BE2C (cell line): ENCODE data around the gene PICK1.

Source experiments
- DNase-seq: peaks from one replicate; pipeline ENCODE4 v3.0.0-alpha.2; 2020
- H3K27me3 ChIP-seq: fragments of 250-450 bp; sonication (Bioruptor Pico); 2 replicates; pipeline ENCODE4 v1.5.1; 2020; ENCODE audit warnings: mild to moderate bottlenecking
- H3K36me3 ChIP-seq: fragments of 250-450 bp; sonication (Bioruptor Pico); 2 replicates; pipeline ENCODE4 v1.5.1; 2020; ENCODE audit warnings: mild to moderate bottlenecking
- H3K4me1 ChIP-seq: fragments of 250-450 bp; sonication (Bioruptor Pico); 2 replicates; pipeline ENCODE4 v1.5.1; 2020
- H3K4me3 ChIP-seq: 2 replicates; pipeline ENCODE4 v1.5.1; 2011; ENCODE audit warnings: low read depth, low read length
- H3K9me3 ChIP-seq: fragments of 250-450 bp; sonication (Bioruptor Pico); 2 replicates; pipeline ENCODE4 v1.5.1; 2020
- TF ChIP-seq, protein P1 (sequence below): IDR thresholded peaks from 2 replicates; pipeline ENCODE4 v1.5.1; 2012; ENCODE audit warnings: mild to moderate bottlenecking, low read depth, low read length

Gene PICK1

DNA sequence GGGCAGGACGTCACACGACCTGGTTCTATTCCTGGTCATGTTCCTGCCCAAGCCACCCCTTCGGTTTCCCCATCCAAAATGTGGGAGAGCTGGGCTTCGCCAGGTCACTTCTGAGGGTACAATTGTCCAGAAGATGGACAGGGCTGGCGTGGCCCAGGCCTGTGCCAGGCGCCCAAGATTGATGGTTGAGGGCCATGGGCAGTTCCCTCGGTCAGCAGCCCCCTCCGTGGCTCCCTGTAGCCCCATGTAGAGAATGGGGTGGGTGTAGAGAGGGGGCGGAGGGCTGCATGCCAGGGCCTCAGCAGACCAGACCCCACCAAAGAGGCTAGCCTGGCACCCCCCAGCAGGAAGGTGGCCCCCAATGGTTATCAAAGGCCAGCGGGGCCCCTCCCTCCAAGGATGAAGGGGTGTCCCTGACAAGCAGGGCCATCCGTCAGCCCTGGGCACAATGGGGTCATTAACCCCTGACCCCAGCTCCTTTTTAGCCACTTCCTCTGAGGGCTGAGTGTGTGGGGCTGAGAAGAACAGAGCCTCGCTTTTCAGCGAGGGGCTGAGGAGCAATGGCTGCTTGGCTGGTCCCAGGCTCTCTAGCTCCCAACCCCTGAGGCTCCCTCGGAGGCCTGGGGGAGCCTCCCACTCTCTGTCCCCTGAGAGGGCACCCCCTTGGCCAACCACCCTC is 11.0 kb upstream of the PICK1 start:
- TF ChIP-seq, protein P1, sequence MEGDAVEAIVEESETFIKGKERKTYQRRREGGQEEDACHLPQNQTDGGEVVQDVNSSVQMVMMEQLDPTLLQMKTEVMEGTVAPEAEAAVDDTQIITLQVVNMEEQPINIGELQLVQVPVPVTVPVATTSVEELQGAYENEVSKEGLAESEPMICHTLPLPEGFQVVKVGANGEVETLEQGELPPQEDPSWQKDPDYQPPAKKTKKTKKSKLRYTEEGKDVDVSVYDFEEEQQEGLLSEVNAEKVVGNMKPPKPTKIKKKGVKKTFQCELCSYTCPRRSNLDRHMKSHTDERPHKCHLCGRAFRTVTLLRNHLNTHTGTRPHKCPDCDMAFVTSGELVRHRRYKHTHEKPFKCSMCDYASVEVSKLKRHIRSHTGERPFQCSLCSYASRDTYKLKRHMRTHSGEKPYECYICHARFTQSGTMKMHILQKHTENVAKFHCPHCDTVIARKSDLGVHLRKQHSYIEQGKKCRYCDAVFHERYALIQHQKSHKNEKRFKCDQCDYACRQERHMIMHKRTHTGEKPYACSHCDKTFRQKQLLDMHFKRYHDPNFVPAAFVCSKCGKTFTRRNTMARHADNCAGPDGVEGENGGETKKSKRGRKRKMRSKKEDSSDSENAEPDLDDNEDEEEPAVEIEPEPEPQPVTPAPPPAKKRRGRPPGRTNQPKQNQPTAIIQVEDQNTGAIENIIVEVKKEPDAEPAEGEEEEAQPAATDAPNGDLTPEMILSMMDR = no peak
- DNase-seq = no peak
- Histone ChIP-seq H3K27me3 (no peaks in the 10 kb centered on the region), H3K4me1 (no peaks in the 10 kb centered on the region), H3K9me3 (no peaks in the 10 kb centered on the region), H3K4me3 (no peak overlapping the region), H3K36me3 (no peaks in the 10 kb centered on the region)

DNA sequence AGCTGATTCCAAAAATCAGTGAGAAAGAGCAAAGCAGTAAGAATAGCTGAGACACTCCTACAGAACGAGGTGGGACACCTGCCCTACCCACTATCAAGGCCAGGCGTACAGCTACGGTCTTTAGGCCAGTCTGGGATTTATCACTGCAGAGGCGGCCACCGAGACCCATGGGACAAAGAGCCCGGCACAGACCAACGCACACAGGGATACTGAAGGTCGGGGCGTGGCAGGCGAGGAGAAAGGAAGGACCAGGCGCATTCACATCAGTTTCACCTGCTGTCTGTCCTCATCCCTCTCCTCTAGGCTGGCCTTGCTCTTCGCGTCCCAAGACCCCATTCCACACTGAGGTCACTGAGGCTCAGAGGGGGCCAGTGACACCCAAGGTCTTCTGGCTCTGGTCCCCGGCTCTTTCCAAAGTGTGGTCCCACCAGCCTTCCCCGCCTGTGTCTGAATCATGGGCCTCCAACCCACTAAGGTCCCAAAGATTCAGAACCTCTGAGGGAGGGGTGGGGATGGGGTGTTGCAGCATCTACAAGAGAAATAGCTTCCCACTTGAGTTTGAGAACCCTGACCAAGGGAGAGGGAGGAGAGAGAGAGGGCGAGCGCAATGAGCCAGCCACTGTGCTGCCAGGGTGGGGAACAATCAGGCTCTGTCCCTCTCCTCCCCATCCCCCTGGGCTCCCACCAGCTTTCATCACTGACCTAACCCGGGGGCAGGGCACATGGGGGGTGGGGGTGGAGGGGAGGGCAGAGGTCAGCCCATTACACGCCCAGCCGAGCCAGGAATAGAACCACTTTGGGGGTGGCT is 7.2 kb upstream of the PICK1 start:
- Histone ChIP-seq H3K4me3 (no peak overlapping the region), H3K4me1 (no peaks in the 10 kb centered on the region), H3K27me3 (no peaks in the 10 kb centered on the region), H3K36me3 (no peaks in the 10 kb centered on the region), H3K9me3 (no peaks in the 10 kb centered on the region)
- DNase-seq = no peak
- TF ChIP-seq, protein P1 = no peak

DNA sequence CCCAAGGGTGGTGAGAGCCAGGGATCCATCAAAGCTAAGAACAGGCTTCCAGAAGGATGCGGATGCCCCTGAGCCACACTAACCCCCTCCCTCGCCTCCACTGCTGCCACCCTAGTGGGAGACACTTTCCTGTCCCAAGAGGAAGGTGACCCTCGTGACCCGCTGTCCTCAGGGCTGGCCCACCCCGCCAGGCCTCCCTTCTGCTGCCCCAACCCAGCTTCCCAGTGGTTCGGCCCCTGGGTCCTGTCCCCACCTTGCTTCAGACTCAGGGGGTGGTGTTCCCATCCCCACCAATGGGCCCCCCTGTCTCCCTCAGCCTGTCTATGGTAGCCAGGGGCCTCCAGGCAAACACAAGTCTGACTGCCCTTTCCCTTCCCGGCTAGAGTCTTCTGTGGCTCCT is 6.5 kb upstream of the PICK1 start:
- H3K9me3 ChIP-seq = no peaks in the 10 kb centered on the region
- TF ChIP-seq, protein P1 = no peak
- no peaks in the 10 kb centered on the region for H3K4me1 ChIP-seq
- DNase-seq = no peak
- no peaks in the 10 kb centered on the region for H3K36me3 ChIP-seq
- H3K4me3 ChIP-seq = no peak overlapping the region
- no peaks in the 10 kb centered on the region for H3K27me3 ChIP-seq

DNA sequence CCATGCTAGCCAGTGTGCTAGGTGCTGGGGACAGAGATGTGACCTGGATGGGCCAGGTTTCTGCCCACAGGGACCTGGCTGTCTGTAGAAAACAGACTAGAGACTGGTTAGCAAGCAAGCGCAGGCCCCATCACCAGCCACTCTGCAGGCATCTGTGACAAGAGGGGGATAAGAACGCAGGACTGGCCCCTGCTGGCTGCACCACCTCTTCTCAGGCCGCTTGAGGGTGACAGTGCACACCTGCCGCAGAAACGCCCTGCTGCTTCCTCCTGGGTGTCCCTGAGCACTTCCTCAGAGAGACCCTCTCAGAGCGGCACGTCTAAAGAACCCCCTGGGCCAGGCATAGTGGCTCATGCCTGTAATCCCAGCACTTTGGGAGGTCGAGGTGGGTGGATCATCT is 5.9 kb upstream of the PICK1 start:
- Histone ChIP-seq H3K4me1 (no peaks in the 10 kb centered on the region), H3K4me3 (no peak overlapping the region), H3K27me3 (no peaks in the 10 kb centered on the region), H3K36me3 (no peaks in the 10 kb centered on the region), H3K9me3 (no peaks in the 10 kb centered on the region)
- no peak for DNase-seq
- TF ChIP-seq, protein P1 = no peak

DNA sequence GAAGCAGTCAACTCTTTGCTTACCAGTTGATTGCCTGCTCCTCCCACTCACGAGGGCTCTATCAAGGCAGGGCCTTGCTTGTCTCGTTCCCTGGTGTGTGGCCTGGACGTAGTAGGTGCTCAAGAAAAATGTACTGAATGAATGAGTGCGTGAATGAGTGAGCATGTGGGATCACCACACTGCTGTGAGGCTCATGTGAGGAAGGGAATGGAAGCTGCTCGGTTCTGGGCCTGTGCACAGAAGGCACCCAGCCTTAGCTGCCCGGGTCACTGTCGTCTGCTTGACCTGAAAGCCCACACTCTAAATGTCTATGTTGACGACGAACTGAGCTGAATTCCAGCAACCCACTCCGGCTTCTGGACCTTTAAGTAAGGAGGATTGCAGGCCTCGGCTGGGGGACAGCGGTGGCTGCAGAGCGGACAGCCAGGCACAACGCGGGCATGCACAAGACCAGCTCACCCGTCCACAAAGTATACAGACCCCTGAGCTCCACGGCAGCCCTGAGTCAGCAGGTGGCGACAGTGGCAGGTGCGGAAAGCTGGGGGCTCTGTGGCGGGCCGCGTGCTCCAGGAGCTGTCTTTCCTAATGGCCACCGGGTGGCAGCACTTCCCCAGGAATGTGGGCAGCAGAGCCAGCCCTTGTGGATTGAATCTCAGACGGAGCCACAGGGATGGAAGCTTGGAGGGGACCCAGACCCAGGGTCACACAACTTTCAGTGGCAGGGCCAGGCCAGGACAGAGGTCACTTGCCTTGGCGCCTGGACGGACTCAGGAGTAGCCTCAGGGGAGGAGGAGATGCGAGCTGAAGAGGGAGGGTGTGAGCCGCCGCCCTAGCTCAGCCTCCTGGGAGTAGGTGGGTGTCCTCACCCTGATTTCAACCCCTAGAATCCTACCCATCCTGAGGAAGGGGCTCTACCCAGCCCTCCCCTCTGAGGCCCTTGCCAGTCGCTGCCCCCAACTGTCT is 5.0 kb upstream of the PICK1 start:
- Histone ChIP-seq H3K36me3 (no peaks in the 10 kb centered on the region), H3K9me3 (no peaks in the 10 kb centered on the region), H3K4me1 (no peaks in the 10 kb centered on the region; the same call in 1 of the 2 replicates), H3K27me3 (no peaks in the 10 kb centered on the region), H3K4me3 (no peak overlapping the region)
- TF ChIP-seq, protein P1 = peak; percentile 87
- peak; percentile 85 for DNase-seq
